OCI-LY1 (cell line): ENCODE data around the gene CDH23.

Experiments
- H2AFZ ChIP-seq: fragments of 200-600 bp; sonication (generic), shearing (Covaris generic); 2 replicates; pipeline ENCODE4 v1.6.0; 2014; ENCODE audit warnings: antibody characterized with exemption, mild to moderate bottlenecking, low read length
- H3F3A ChIP-seq: fragments of 200-600 bp; sonication (generic), shearing (Covaris generic); 2 replicates; pipeline ENCODE4 v1.6.0; 2014; ENCODE audit warnings: mild to moderate bottlenecking, antibody characterized with exemption, low read length, moderate library complexity; ENCODE audit not compliant: insufficient read depth
- H3K27ac ChIP-seq: fragments of 200-600 bp; sonication (generic); 2 replicates; pipeline ENCODE4 v1.5.1; 2014; ENCODE audit warnings: low read length, mixed run types, mild to moderate bottlenecking, low read depth; ENCODE audit not compliant: poor library complexity, severe bottlenecking
- H3K27me3 ChIP-seq: fragments of 200-600 bp; sonication (generic); 2 replicates; pipeline ENCODE4 v1.6.0; 2014; ENCODE audit warnings: antibody characterized with exemption, mild to moderate bottlenecking, low read length, moderate library complexity; ENCODE audit not compliant: insufficient read depth
- H3K36me3 ChIP-seq: fragments of 200-600 bp; sonication (generic); 2 replicates; pipeline ENCODE4 v1.6.1; 2014; ENCODE audit warnings: mild to moderate bottlenecking, antibody characterized with exemption, low read length, moderate library complexity, mixed read lengths; ENCODE audit not compliant: insufficient read depth
- H3K4me1 ChIP-seq: fragments of 200-600 bp; sonication (generic); 2 replicates; pipeline ENCODE4 v1.5.1; 2014; ENCODE audit warnings: mild to moderate bottlenecking, low read length, moderate library complexity; ENCODE audit not compliant: insufficient read depth, severe bottlenecking
- H3K4me2 ChIP-seq: fragments of 200-600 bp; sonication (generic), shearing (Covaris generic); 2 replicates; pipeline ENCODE4 v1.6.1; 2014; ENCODE audit warnings: low read length
- H3K4me3 ChIP-seq: fragments of 200-600 bp; sonication (generic); 2 replicates; pipeline ENCODE4 v1.5.1; 2014; ENCODE audit warnings: low read length, low read depth, mild to moderate bottlenecking, mixed read lengths; ENCODE audit not compliant: poor library complexity, severe bottlenecking
- H3K79me2 ChIP-seq: fragments of 200-600 bp; shearing (Covaris generic); 2 replicates; pipeline ENCODE4 v1.6.1; 2016; ENCODE audit warnings: mixed run types, low read length, mixed read lengths; ENCODE audit not compliant: insufficient read depth
- H3K9ac ChIP-seq: fragments of 200-600 bp; sonication (generic), shearing (Covaris generic); 2 replicates; pipeline ENCODE4 v1.6.1; 2014; ENCODE audit warnings: mild to moderate bottlenecking, low read length, mixed read lengths
- H3K9me2 ChIP-seq: fragments of 200-600 bp; sonication (generic), shearing (Covaris generic); 2 replicates; pipeline ENCODE4 v1.6.1; 2014; ENCODE audit warnings: low read depth, mild to moderate bottlenecking, low read length, mixed read lengths
- H3K9me3 ChIP-seq: fragments of 200-600 bp; shearing (Covaris generic); 2 replicates; pipeline ENCODE4 v1.6.1; 2014; ENCODE audit warnings: low read length, mixed read lengths
- H4K20me1 ChIP-seq: fragments of 200-600 bp; sonication (generic), shearing (Covaris generic); 2 replicates; pipeline ENCODE4 v1.6.0; 2016; ENCODE audit warnings: mild to moderate bottlenecking, low read length; ENCODE audit not compliant: insufficient read depth
- CTCF ChIP-seq: fragments of 200-600 bp; sonication (generic), shearing (Covaris generic); IDR thresholded peaks from 2 replicates; pipeline ENCODE4 v1.5.1; 2017; ENCODE audit warnings: mild to moderate bottlenecking, antibody characterized with exemption, low read length, moderate library complexity, mixed read lengths
- EZH2 ChIP-seq: fragments of 200-600 bp; sonication (generic), shearing (Covaris generic); IDR thresholded peaks from 2 replicates; pipeline ENCODE4 v1.8.0; 2017; ENCODE audit warnings: borderline replicate concordance, mixed run types, mild to moderate bottlenecking, antibody characterized with exemption, low read length, moderate library complexity, mixed read lengths

CDH23 gene

DNA sequence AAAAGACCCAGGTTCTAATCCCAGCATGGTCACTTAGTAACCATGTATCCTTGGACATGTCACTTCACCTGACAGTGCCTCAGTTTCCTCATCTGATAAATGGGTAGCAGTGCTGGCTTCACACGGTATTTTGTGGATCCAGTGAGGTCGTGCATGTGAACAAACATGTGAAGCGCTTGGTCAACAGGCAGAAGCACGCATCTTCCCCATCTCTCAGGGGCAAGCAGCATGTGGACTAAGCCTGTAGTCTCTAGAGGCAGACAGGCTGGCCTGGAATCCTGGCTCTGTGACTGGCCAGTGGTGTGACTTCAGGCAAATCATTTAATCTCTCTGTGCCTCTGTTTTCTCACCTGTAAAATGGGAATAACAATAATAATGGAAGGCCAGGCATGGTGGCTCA is 207.0 kb downstream of the CDH23 start:
- no peaks in the 10 kb centered on the region for H3K79me2 ChIP-seq
- H3F3A ChIP-seq: no peaks in the 10 kb centered on the region
- no peaks in the 10 kb centered on the region for H3K9me2 ChIP-seq
- no peak overlapping the region for H3K4me2 ChIP-seq
- no peak overlapping the region for H3K4me3 ChIP-seq
- no peak overlapping the region for H2AFZ ChIP-seq
- no peaks in the 10 kb centered on the region for H3K36me3 ChIP-seq
- H3K9me3 ChIP-seq: no peaks in the 10 kb centered on the region
- no peaks in the 10 kb centered on the region for H3K27me3 ChIP-seq
- H3K9ac ChIP-seq: no peak overlapping the region
- H3K4me1 ChIP-seq: no peaks in the 10 kb centered on the region
- no peaks in the 10 kb centered on the region for H4K20me1 ChIP-seq
- no peak overlapping the region for H3K27ac ChIP-seq
- TF ChIP-seq CTCF (no peak), EZH2 (no peak)

- no peaks in the 10 kb centered on the region for H3K9me2 ChIP-seq
- no peaks in the 10 kb centered on the region for H3K79me2 ChIP-seq
- H3F3A ChIP-seq: no peaks in the 10 kb centered on the region
- H4K20me1 ChIP-seq: no peaks in the 10 kb centered on the region
- H2AFZ ChIP-seq: no peak overlapping the region
- H3K9me3 ChIP-seq: no peaks in the 10 kb centered on the region
- no peaks in the 10 kb centered on the region for H3K27me3 ChIP-seq
- no peaks in the 10 kb centered on the region for H3K36me3 ChIP-seq
- H3K4me2 ChIP-seq: no peak overlapping the region
- no peak overlapping the region for H3K27ac ChIP-seq
- no peaks in the 10 kb centered on the region for H3K4me1 ChIP-seq
- no peak overlapping the region for H3K9ac ChIP-seq
- TF ChIP-seq CTCF (no peak), EZH2 (no peak)
- H3K4me3 ChIP-seq: no peak overlapping the region
Measured at GRCh38 chr10:71604324-71605018, 207.8 kb downstream of the CDH23 start.

- H4K20me1 ChIP-seq: no peaks in the 10 kb centered on the region
- TF ChIP-seq EZH2 (no peak), CTCF (no peak)
- H3K27me3 ChIP-seq: no peaks in the 10 kb centered on the region
- H3K9ac ChIP-seq: no peak overlapping the region
- no peak overlapping the region for H3K4me3 ChIP-seq
- no peak overlapping the region for H3K4me2 ChIP-seq
- H3K9me2 ChIP-seq: no peaks in the 10 kb centered on the region
- no peaks in the 10 kb centered on the region for H3K36me3 ChIP-seq
- no peak overlapping the region for H3K27ac ChIP-seq
- H3K79me2 ChIP-seq: no peaks in the 10 kb centered on the region
- no peaks in the 10 kb centered on the region for H3F3A ChIP-seq
- H3K9me3 ChIP-seq: no peaks in the 10 kb centered on the region
- no peak overlapping the region for H2AFZ ChIP-seq
- H3K4me1 ChIP-seq: no peaks in the 10 kb centered on the region
Measured at GRCh38 chr10:71605263-71605962, 208.7 kb downstream of the CDH23 start.
